Nephron progenitor cell (in vitro differentiated cells): ENCODE measurements around the gene TTLL8.
A peak's percentile ranks its signal among the peaks of the same experiment; 100 is the strongest.

Experiments used
- DNase-seq: peaks from one replicate; pipeline ENCODE4 v3.0.0; 2021
- H3K27ac Mint-ChIP-seq: 2 replicates; pipeline ENCODE4 v1.8.0; 2021; ENCODE audit warnings: mild to moderate bottlenecking, moderate library complexity, mixed read lengths
- H3K27me3 Mint-ChIP-seq: 2 replicates; pipeline ENCODE4 v1.8.0; 2021; ENCODE audit warnings: mild to moderate bottlenecking, low read depth, mixed read lengths; ENCODE audit not compliant: poor library complexity
- H3K36me3 Mint-ChIP-seq: 2 replicates; pipeline ENCODE4 v1.8.0; 2021; ENCODE audit warnings: low read depth, mixed read lengths
- H3K4me1 Mint-ChIP-seq: 2 replicates; pipeline ENCODE4 v1.8.0; 2021; ENCODE audit warnings: mixed read lengths
- H3K4me3 Mint-ChIP-seq: 2 replicates; pipeline ENCODE4 v1.8.0; 2021; ENCODE audit warnings: mild to moderate bottlenecking, moderate library complexity, mixed read lengths
- H3K9me3 Mint-ChIP-seq: 2 replicates; pipeline ENCODE4 v1.8.0; 2021; ENCODE audit warnings: mild to moderate bottlenecking, moderate library complexity, mixed read lengths
- CTCF ChIP-seq: fragments of 200-600 bp; sonication (generic); IDR thresholded peaks from 2 replicates; pipeline ENCODE4 v1.5.0; 2021; ENCODE audit warnings: antibody characterized with exemption

The TTLL8 gene

DNA sequence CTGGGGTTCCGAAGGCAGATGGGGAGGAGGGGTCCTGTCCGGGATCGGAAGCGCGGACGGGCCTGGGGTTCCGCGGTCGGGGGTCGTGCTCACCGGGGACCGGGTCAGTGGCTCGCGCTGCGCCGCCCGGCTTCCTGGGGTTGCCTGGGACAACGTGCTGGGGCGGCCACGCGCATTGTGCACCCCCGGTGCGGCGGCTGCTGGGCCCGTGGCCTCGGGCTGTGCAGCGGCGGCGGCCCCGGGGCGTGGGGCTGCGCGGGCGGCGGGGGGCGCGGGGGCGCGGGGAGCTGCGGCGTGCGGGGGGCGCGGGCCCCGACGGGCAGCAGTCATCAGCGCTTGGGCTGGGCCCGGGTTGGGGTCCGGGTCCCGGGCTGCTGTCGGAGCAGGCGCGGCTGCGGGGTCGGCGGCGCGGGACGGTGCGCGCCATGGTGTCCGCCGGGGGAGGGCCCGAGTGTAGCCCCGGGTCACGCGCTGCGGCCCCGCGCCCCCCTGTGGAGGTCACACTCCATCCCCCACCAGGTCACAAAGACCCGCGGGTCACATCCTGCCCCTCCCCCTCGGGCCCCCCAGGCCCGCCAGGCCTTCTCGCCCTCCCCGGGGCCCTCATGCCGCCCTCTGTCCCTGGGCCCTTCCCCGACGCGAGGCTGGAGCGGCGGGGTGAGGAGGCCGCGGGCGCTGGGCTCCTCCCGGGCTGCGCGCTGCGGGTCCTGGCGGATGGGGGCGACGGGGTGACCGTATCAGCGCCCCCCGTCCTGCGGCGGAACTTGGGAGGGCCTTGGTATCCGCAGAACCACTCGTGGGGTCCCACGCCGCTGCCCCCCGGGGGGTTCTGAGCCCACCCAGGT lies at the start of gene TTLL8:
TTLL8 (minus strand) TSS at position 238 of the 845 bp plus-strand sequence.
- H3K4me1 Mint-ChIP-seq = peaks cover 51% of the 10 kb centered on the region
- H3K27ac Mint-ChIP-seq = no peak within 1 kb of the TSS
- H3K36me3 Mint-ChIP-seq = peaks cover 9% of the 10 kb centered on the region
- no peak for TF ChIP-seq CTCF
- H3K4me3 Mint-ChIP-seq = peak within 1 kb of the TSS; percentile 76
- peak; percentile 56 for DNase-seq
- H3K27me3 Mint-ChIP-seq = peaks cover 19% of the 10 kb centered on the region
- peaks cover 11% of the 10 kb centered on the region for H3K9me3 Mint-ChIP-seq

GRCh38 chr22:50107529-50107928 lies 49.4 kb upstream of the TTLL8 start:
- Mint-ChIP-seq H3K4me3 (no peak overlapping the region), H3K36me3 (no peaks in the 10 kb centered on the region), H3K27me3 (peaks cover 6% of the 10 kb centered on the region), H3K27ac (no peak overlapping the region), H3K9me3 (no peaks in the 10 kb centered on the region), H3K4me1 (peaks cover 20% of the 10 kb centered on the region)
- no peak for TF ChIP-seq CTCF
- no peak for DNase-seq

DNA sequence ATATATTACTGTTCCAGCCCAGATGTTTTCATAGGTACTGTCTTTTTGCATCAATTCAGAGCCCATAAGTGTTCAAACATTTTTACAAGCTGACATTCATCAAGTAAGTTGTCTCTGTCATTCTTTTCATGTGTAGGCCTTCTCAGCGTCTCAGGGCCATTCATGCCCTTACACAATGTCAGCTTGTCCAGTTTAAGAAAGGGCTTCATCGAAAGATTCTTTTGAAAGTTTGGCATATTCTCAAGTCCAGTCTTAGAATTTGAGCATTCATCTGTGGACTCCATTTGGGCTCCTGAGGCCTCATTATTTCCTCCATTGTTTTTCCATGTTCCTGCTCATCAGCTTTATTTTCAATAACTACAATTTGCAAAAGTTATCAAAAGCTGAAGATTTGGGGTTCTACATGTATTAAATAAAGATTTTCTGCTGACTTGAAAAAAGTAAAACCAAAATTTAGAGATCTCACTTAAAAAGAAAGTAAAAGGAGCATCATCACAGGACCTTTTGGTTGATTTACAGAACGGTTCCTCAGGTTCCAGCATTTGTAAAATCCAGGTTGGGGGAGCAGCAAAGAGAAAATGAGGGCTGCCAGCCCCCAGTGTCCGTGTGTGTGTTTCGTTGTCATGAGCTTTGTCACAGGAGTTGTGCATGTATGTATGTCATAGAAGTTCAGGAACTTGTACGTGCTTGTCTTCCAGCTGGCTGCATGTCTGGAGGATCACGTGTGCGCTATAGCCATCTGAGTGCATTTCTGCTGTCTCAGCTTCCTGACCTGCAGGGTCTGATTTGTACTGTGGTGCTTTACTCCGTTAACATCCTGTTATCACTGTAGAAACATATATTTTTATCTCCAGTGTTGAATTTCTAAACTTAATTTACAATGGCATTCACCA lies 47.4 kb upstream of the TTLL8 start:
- peaks cover 6% of the 10 kb centered on the region for H3K27me3 Mint-ChIP-seq
- H3K9me3 Mint-ChIP-seq = no peaks in the 10 kb centered on the region
- no peak for TF ChIP-seq CTCF
- no peak overlapping the region for H3K27ac Mint-ChIP-seq
- H3K4me3 Mint-ChIP-seq = no peak overlapping the region
- no peaks in the 10 kb centered on the region for H3K36me3 Mint-ChIP-seq
- H3K4me1 Mint-ChIP-seq = peaks cover 22% of the 10 kb centered on the region
- no peak for DNase-seq

GRCh38 chr22:50104141-50104544 lies 46.0 kb upstream of the TTLL8 start:
- no peak for TF ChIP-seq CTCF
- DNase-seq = no peak
- H3K27ac Mint-ChIP-seq = no peak overlapping the region
- H3K36me3 Mint-ChIP-seq = no peaks in the 10 kb centered on the region
- peaks cover 10% of the 10 kb centered on the region for H3K27me3 Mint-ChIP-seq
- H3K4me3 Mint-ChIP-seq = no peak overlapping the region
- peaks cover 22% of the 10 kb centered on the region for H3K4me1 Mint-ChIP-seq
- no peaks in the 10 kb centered on the region for H3K9me3 Mint-ChIP-seq

GRCh38 chr22:50102946-50103345 lies 44.8 kb upstream of the TTLL8 start:
- peaks cover 10% of the 10 kb centered on the region for H3K27me3 Mint-ChIP-seq
- H3K36me3 Mint-ChIP-seq = no peaks in the 10 kb centered on the region
- H3K9me3 Mint-ChIP-seq = no peaks in the 10 kb centered on the region
- no peak overlapping the region for H3K4me3 Mint-ChIP-seq
- no peak for DNase-seq
- H3K4me1 Mint-ChIP-seq = peaks cover 22% of the 10 kb centered on the region
- H3K27ac Mint-ChIP-seq = no peak overlapping the region
- no peak for TF ChIP-seq CTCF
